Esophagus muscularis mucosa (tissue), 2 donors: ENCODE measurements around the gene WASF2.

ENCODE experiments used
- EP300 ChIP-seq: sonication (generic); formaldehyde crosslinking; IDR thresholded peaks from one replicate; pipeline ENCODE4 v1.6.1; 2017; ENCODE audit warnings: antibody characterized with exemption
- POLR2A ChIP-seq: fragments of 450-650 bp; IDR thresholded peaks from one replicate; pipeline ENCODE4 v1.6.1; 2017; ENCODE audit warnings: antibody characterized with exemption, moderate library complexity, mild to moderate bottlenecking, low read depth

GRCh38 chr1:27503033-27503432 lies 13.1 kb upstream of the WASF2 start:
- TF ChIP-seq POLR2A: no peak
- TF ChIP-seq EP300: no peak
